Cardiac fibroblast (primary cell): ENCODE results near the gene RERE.
"Not testable (repeated sequence)": the region's sequence is repeated elsewhere in the genome, so short reads cannot be mapped to it uniquely, and the experiment has no call there.

ENCODE experiments used
- DNase-seq, 2 donors: peaks; one replicate each; pipeline versions ENCODE4 v3.0.0 to v3.0.0-alpha.2; 2010; ENCODE audit warnings: low read depth in 2 of 2
- H3K4me3 ChIP-seq, 2 donors: replicated peaks in 1 of 2; 1 replicate in 1 of 2; 2 replicates in 1 of 2; pipeline ENCODE4 v1.5.1; 2011; ENCODE audit warnings: low read depth in 2 of 2, low read length in 2 of 2, mild to moderate bottlenecking in 2 of 2, moderate library complexity in 1 of 2
- TF ChIP-seq, protein P1 (sequence below): IDR thresholded peaks from one replicate; pipeline ENCODE4 v1.5.1; 2011; ENCODE audit warnings: low read depth, mild to moderate bottlenecking, low read length, inconsistent platforms

RERE gene

DNA sequence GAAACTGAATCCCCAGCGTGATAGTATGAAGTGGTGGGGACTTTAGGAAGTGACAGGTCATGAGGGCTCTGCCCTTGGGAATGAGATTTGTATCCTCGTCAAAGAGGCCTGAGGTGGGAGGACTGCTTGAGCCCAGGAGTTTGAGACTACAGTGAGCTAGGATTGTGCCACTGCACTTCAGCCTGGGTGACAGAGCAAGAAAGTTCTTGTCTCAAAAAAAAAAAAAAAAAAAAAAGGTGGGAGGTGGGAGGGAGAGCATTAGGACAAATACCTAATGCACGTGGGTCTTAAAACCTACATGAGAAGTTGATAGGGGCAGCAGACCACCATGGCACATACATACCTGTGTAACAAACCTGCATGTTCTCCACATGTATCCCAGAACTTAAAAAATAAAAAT is 24.0 kb upstream of the RERE start:
- TF ChIP-seq, protein P1, sequence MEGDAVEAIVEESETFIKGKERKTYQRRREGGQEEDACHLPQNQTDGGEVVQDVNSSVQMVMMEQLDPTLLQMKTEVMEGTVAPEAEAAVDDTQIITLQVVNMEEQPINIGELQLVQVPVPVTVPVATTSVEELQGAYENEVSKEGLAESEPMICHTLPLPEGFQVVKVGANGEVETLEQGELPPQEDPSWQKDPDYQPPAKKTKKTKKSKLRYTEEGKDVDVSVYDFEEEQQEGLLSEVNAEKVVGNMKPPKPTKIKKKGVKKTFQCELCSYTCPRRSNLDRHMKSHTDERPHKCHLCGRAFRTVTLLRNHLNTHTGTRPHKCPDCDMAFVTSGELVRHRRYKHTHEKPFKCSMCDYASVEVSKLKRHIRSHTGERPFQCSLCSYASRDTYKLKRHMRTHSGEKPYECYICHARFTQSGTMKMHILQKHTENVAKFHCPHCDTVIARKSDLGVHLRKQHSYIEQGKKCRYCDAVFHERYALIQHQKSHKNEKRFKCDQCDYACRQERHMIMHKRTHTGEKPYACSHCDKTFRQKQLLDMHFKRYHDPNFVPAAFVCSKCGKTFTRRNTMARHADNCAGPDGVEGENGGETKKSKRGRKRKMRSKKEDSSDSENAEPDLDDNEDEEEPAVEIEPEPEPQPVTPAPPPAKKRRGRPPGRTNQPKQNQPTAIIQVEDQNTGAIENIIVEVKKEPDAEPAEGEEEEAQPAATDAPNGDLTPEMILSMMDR = no peak
- no peak for DNase-seq
- no peak overlapping the region for H3K4me3 ChIP-seq

DNA sequence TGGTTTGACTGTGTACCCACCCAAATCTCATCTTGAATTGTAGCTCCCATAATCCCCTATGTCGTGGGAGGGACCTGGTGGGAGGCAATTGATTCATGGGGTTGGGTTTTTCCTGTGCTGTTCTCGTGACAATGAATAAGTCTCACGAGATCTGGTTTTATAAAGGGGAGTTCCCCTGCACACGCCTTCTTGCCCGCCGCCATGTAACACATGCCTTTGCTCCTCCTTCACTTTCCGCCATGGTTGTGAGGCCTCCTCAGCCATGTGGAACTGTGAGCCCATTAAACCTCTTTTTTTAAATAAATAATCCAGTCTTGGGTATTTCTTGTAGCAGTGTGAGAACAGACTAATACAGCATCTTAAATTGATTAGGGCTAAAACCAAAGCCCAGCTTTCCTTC is 22.6 kb upstream of the RERE start:
- TF ChIP-seq, protein P1 = no peak
- no peak for DNase-seq
- no peak overlapping the region for H3K4me3 ChIP-seq

DNA sequence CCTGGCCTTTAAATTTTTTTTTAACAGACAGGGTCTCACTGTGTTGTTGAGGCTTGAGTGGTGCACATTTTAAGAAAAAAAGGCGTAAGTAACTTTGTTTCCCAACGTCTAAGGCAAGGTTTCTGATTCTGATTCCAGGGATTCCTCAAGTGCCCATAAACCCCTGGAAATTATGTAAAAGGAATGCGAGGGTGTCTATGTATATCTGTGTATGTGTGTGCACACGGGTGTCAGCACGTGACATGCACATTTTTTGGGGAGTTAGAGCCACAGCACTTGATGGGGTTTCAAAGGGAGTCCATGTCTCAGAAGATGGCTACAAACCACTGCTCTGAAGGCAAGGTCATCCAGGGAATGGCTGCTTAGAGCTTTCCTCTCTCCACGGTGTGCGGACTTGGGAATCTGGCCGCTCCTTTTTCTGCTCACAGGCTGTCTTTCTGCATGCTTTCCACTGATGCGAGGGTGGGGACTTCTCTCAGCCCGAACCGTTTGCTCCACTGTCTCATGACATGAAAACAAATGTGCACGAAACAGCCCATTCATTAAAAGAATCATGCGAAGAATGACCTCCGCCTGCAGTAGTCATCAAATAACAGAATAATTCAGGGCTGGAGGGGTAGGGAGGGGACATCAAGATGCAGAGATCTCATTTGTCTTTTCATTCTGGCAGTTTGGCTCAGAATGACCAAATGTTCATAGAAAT is 18.7 kb upstream of the RERE start:
- H3K4me3 ChIP-seq = no peak overlapping the region
- DNase-seq = no peak
- TF ChIP-seq, protein P1 = no peak

DNA sequence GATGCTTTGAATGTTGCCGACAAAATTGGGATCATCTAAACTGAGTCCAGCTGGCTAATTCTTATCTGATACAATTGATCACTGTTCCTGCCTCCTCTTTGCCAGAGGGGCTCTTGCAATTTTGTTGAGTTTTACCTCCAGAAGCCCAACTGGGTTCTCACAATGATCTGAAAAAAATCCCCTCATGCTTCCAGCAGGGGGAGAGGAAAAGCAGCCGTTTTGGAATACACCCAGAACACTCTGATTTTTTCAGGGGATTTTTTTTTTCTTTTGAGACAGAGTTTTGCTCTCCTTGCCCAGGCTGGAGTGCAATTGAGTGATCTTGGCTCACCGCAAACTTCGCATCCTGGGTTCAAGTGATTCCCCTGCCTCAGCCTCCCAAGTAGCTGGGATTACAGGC is 13.9 kb upstream of the RERE start:
- no peak overlapping the region for H3K4me3 ChIP-seq
- TF ChIP-seq, protein P1 = peak; percentile 44
- peak in 1 of 2 donors; percentile 50 for DNase-seq

DNA sequence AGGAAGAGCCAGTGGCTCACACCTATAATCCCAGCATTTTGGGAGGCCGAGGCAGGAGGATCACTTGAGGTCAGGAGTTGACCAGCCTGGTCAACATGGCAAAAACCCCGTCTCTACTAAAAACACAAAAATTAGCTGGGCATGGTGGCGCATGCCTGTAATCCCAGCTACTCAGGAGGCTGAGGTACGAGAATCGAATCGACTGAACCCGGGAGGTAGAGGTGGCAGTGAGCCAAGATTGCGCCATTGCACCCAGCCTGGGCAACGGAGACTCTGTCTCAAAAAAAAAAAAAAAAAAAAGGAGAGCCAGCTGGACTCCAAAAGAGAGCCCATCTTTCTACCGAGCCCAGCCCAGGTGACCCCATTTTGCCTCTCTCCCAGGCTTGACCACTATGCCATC is 13.3 kb upstream of the RERE start:
- H3K4me3 ChIP-seq, DNase-seq: not testable (repeated sequence)

DNA sequence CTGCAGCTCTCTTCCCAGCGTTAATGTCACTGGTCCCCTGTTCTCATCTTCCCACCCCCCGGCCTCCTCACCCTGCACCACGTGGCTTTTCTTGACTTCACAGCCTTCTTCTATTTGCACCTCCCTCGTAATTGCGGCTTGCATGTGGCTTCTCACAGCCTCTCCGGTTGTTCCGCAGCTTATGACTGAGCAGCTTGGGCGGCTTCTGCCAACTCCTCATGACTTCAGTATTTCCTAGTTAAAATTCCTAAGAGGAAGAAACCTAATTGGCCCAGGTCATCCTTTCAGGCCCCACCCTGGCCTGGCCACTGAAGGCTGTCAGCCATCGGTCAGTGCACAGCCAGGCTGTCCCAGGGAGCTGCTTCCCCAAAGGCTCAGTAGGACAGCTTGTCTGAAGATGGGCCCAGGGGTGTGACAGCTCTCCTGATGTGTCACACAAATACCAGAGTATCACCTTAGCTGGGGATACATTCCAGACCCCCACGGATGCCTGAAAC is 8.6 kb upstream of the RERE start:
- peak; percentile 74 to 85 for DNase-seq
- TF ChIP-seq, protein P1 = no peak
- H3K4me3 ChIP-seq = no peak overlapping the region

DNA sequence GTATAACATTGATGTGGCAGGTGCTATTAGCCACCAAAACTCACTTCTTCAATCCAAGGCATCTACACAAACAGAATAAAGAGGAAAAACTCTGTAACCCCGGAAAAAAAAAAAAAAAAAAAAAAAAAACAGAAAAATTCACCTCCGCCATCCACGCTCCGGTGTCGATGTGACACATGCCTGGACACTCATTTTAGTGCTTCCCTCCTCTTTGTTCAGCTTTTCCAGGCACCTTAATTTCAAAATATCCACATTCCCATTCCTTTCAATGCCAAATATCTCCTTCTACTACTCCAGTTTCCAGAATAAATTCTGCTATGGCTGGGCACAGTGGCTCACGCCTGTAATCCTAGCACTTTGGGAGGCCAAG is 5.8 kb upstream of the RERE start:
- DNase-seq = no peak
- TF ChIP-seq, protein P1 = no peak
- H3K4me3 ChIP-seq = no peak overlapping the region
